GM12865 (cell line): ENCODE measurements around the gene DCAF8.

Experiments
- DNase-seq: peaks from one replicate; pipeline ENCODE4 v3.0.0; 2010; ENCODE audit warnings: low read depth
- H3K4me3 ChIP-seq: 2 replicates; pipeline ENCODE4 v1.5.1; 2011; ENCODE audit warnings: mild to moderate bottlenecking, low read depth, low read length, control low read depth
- CTCF ChIP-seq: IDR thresholded peaks from 2 replicates; pipeline ENCODE4 v1.5.1; 2011; ENCODE audit warnings: low read length, control low read depth, low read depth, inconsistent platforms; ENCODE audit not compliant: insufficient read depth; ENCODE audit errors: missing control alignments

Gene DCAF8

GRCh38 chr1:160261893-160262794 is at the start of gene DCAF8:
Gene DCAF8 (minus strand): TSS chr1:160262549. CDS start chr1:160244008, 18,541 bp downstream.
- TF ChIP-seq CTCF: no peak
- peak; percentile 99 for DNase-seq
- peak within 1 kb of the TSS; percentile 86 for H3K4me3 ChIP-seq

- no peak for DNase-seq
- TF ChIP-seq CTCF: no peak
- H3K4me3 ChIP-seq: no peak overlapping the region
These were observed 47.2 kb upstream of the DCAF8 start for GRCh38 chr1:160309571-160309970.

DNA sequence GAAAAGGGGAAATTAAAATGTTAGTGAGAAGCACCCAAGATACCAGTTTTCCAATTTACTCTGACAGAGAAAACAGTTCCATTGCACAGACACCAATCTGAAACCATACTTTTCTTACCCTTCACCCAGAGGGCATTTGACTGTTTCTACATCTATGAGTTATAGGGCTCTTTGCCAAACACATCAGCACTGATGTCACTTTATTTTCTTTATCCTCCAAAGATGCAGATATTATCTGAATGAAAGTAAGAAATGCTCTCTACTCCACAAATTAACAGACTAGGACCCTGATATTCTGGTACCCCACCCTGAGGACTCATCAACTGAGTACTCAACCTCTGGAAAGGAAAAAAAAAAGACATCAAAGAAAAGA is 46.8 kb upstream of the DCAF8 start:
- no peak for TF ChIP-seq CTCF
- H3K4me3 ChIP-seq: no peak overlapping the region
- no peak for DNase-seq

DNA sequence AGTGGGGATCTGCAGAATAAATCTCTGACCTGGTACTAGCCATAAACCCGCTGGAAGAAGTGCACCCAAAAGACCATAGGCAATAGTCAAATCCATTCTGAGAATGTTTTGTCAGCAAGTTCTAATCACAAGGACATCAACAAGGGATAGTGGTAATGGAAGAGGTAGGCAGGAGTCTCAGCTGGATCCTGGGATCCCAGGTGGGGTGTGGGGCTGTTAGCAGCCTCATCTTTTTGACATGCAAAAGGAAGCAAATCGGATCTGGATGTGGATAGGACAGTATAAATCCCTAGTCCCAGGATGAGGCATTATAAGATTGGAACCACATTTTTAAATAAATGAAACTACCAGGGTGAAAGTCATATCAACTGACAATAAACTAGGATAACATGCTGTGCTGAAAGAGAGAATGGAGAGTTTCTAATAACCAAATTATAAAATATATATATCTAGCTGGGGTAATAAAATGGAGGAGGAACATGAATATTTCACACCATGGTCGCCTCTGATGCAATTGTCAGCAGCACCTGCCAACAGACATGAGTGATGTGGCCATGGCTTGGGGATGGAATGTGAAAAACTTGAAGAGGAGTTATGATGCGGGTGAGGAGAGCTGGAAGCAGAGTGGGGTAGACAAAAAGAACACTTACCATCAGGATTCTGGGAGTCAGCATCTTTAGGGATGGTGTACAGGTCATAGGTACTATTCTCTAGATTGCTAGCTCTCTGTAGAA is 46.3 kb upstream of the DCAF8 start:
- no peak for DNase-seq
- no peak for TF ChIP-seq CTCF
- H3K4me3 ChIP-seq: no peak overlapping the region

- peak; percentile 5 for DNase-seq
- TF ChIP-seq CTCF: no peak
- H3K4me3 ChIP-seq: no peak overlapping the region
These were observed 44.9 kb upstream of the DCAF8 start for GRCh38 chr1:160307118-160307791.

- DNase-seq: no peak
- no peak for TF ChIP-seq CTCF
- H3K4me3 ChIP-seq: no peak overlapping the region
These were observed 37.8 kb upstream of the DCAF8 start for GRCh38 chr1:160300173-160300572.
